ENCODE measurements around the gene RPRD1B.

RPRD1B gene

DNA sequence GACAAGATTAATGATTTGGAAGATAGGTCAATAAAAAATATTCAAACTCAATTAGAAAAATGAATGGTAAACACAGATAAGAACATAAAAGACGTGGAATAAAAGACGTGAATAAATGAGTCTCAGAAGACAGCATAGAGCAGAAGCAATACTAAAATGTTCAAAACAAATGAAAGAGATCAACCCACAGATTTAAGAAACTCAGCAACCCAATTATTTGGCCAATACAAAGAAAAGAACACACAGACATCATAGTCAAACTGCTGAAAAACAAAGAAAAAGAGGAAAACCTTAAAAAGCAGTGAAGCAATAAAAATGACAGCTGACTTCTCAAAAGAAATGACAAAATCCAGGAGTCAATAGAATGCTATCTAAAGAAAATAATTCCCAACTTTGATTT, 15.2 kb upstream of the RPRD1B start:
- H3K4me1 ChIP-seq (ENCODE audit: insufficient read depth, low read length, poor library complexity, severe bottlenecking), result no peaks in the 10 kb centered on the region
- H3F3A ChIP-seq (ENCODE audit: low read depth), result no peaks in the 10 kb centered on the region
- H3K4me2 ChIP-seq (ENCODE audit: low read depth, low read length, poor library complexity, severe bottlenecking), result no peak overlapping the region
- TF ChIP-seq EZH2phosphoT487 (IDR thresholded peaks at IDR 0.05; ENCODE audit: borderline replicate concordance), result no peak
- peaks cover 46% of the 10 kb centered on the region for H3K36me3 ChIP-seq (ENCODE audit: insufficient read depth, low read length)
- peaks cover 64% of the 10 kb centered on the region for H3K79me2 ChIP-seq (ENCODE audit: insufficient read depth, low read length)
- peaks cover 16% of the 10 kb centered on the region; the same call in 1 of the 2 replicates for H3K9me3 ChIP-seq (ENCODE audit: insufficient read depth, low read depth, low read length)
- H3K4me3 ChIP-seq (ENCODE audit: low read length, poor library complexity, severe bottlenecking), result no peak overlapping the region
- peaks cover 14% of the 10 kb centered on the region for H4K20me1 ChIP-seq (ENCODE audit: insufficient read depth, low read length, poor library complexity, severe bottlenecking)
- H3K9ac ChIP-seq (ENCODE audit: low read depth, low read length, poor library complexity, severe bottlenecking), result no peak overlapping the region
- H3K9me2 ChIP-seq (replicated peaks; ENCODE audit: low read depth, low read length), result no peaks in the 10 kb centered on the region
- no peaks in the 10 kb centered on the region for H3K27me3 ChIP-seq (ENCODE audit: insufficient read depth, low read length, poor library complexity, severe bottlenecking)
- H2AFZ ChIP-seq (ENCODE audit: low read length), result no peak overlapping the region

DNA sequence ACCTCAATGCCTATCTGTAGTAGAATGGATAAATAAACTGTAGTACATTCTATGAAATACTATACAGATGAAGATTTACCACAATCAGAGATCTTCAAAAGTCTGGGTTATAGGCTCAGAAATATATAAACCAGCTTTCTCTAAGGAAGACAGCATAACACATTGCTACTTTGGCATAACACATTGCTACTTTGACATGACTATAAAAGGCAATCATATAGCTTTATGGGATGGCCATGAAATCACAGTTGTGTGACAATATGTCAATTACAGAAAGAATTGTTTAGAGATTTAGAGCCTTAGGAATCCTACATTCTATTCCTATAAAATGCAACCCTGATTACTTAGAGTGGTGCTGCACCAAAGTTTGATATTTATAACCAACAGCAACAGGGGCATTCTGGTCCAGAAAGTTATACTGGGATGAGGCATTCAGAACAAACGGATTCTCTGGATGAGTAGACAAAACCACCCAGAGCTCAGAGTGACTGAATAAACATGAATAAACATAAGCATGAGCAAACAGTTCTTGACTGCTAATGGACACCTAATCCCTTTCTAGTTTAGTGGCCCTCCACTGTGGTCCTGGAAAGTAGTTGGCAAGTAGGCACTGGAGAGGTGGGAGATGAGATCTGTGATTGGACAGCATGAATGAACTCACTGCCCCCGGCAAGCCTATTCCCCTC, 12.3 kb upstream of the RPRD1B start:
- TF ChIP-seq EZH2phosphoT487 (IDR thresholded peaks at IDR 0.05; ENCODE audit: borderline replicate concordance), result no peak
- TF ChIP-seq, protein P1, sequence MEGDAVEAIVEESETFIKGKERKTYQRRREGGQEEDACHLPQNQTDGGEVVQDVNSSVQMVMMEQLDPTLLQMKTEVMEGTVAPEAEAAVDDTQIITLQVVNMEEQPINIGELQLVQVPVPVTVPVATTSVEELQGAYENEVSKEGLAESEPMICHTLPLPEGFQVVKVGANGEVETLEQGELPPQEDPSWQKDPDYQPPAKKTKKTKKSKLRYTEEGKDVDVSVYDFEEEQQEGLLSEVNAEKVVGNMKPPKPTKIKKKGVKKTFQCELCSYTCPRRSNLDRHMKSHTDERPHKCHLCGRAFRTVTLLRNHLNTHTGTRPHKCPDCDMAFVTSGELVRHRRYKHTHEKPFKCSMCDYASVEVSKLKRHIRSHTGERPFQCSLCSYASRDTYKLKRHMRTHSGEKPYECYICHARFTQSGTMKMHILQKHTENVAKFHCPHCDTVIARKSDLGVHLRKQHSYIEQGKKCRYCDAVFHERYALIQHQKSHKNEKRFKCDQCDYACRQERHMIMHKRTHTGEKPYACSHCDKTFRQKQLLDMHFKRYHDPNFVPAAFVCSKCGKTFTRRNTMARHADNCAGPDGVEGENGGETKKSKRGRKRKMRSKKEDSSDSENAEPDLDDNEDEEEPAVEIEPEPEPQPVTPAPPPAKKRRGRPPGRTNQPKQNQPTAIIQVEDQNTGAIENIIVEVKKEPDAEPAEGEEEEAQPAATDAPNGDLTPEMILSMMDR (conservative IDR thresholded peaks at IDR 0.05; ENCODE audit: low read length), result no peak
- peaks cover 22% of the 10 kb centered on the region for H4K20me1 ChIP-seq (ENCODE audit: insufficient read depth, low read length, poor library complexity, severe bottlenecking)
- H3K9ac ChIP-seq (ENCODE audit: low read depth, low read length, poor library complexity, severe bottlenecking), result no peak overlapping the region
- peaks cover 16% of the 10 kb centered on the region; the same call in 1 of the 2 replicates for H3K9me3 ChIP-seq (ENCODE audit: insufficient read depth, low read depth, low read length)
- H3K27me3 ChIP-seq (ENCODE audit: insufficient read depth, low read length, poor library complexity, severe bottlenecking), result no peaks in the 10 kb centered on the region
- peaks cover 4% of the 10 kb centered on the region for H3K4me1 ChIP-seq (ENCODE audit: insufficient read depth, low read length, poor library complexity, severe bottlenecking)
- no peaks in the 10 kb centered on the region for H3F3A ChIP-seq (ENCODE audit: low read depth)
- H3K4me2 ChIP-seq (ENCODE audit: low read depth, low read length, poor library complexity, severe bottlenecking), result no peak overlapping the region
- no peak overlapping the region for H3K4me3 ChIP-seq (ENCODE audit: low read length, poor library complexity, severe bottlenecking)
- H3K9me2 ChIP-seq (replicated peaks; ENCODE audit: low read depth, low read length), result no peaks in the 10 kb centered on the region
- H3K79me2 ChIP-seq (ENCODE audit: insufficient read depth, low read length), result peaks cover 86% of the 10 kb centered on the region
- H3K36me3 ChIP-seq (ENCODE audit: insufficient read depth, low read length), result peaks cover 27% of the 10 kb centered on the region
- no peak overlapping the region for H2AFZ ChIP-seq (ENCODE audit: low read length)

DNA sequence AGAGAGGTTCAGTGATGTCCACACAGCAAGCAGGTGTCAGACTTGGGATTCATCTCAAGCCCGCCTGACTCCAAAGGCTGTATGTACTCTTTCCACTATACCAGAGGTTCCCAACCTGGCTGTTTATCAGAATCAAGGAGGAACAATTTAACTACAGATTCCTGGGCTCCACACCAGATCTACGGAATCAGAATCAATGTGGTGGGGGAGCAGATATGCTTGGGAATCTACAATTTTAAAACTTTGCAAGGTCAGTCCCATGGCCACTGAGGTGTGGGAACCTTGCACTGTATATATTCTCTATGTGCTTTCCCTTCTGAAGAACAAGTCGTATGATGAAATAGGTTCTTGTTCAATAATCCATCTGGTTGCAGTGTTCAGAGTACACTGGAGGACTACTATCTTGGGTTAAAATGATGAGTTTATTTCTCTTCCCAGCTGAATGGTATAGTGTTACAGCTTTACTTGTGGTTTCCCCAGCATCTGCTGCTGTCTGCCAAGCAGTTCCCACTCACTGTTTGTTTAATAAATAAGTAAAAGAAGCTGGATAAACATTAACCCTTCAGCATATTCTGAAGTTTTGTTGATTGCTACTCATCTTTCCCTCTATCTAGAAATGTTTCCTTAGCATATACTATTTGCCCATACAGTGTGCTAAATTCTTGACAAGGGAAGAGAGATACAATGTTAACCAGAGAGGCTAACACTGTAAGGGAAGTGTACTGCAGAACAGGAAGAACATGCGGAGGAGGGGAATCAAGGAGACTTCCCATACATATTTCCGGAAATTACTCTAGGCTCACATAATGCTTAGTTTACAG, 10.2 kb upstream of the RPRD1B start:
- Histone ChIP-seq H3K9ac (ENCODE audit: low read depth, low read length, poor library complexity, severe bottlenecking) (no peak overlapping the region), H3K9me2 (replicated peaks; ENCODE audit: low read depth, low read length) (no peaks in the 10 kb centered on the region), H3K36me3 (ENCODE audit: insufficient read depth, low read length) (peaks cover 7% of the 10 kb centered on the region; the same call in 1 of the 2 replicates), H3K4me1 (ENCODE audit: insufficient read depth, low read length, poor library complexity, severe bottlenecking) (peaks cover 4% of the 10 kb centered on the region), H3K9me3 (ENCODE audit: insufficient read depth, low read depth, low read length) (peaks cover 7% of the 10 kb centered on the region; the same call in 1 of the 2 replicates), H3K4me3 (ENCODE audit: low read length, poor library complexity, severe bottlenecking) (no peak overlapping the region), H3K27me3 (ENCODE audit: insufficient read depth, low read length, poor library complexity, severe bottlenecking) (no peaks in the 10 kb centered on the region), H4K20me1 (ENCODE audit: insufficient read depth, low read length, poor library complexity, severe bottlenecking) (peaks cover 22% of the 10 kb centered on the region), H3K4me2 (ENCODE audit: low read depth, low read length, poor library complexity, severe bottlenecking) (peak overlapping the region; percentile 30), H3F3A (ENCODE audit: low read depth) (no peaks in the 10 kb centered on the region), H3K79me2 (ENCODE audit: insufficient read depth, low read length) (peaks cover 94% of the 10 kb centered on the region), H2AFZ (ENCODE audit: low read length) (no peak overlapping the region)
- TF ChIP-seq EZH2phosphoT487 (IDR thresholded peaks at IDR 0.05; ENCODE audit: borderline replicate concordance), result no peak
- TF ChIP-seq, protein P1 (conservative IDR thresholded peaks at IDR 0.05; ENCODE audit: low read length), result no peak
